Right atrium auricular region (tissue), 2 donors: ENCODE measurements around the gene LRMDA. TPM values are rescaled to one million over a fixed set of nuclear protein-coding genes. Genes with fewer than 3 reads are reported as not detected.

Source experiments
- DNase-seq: peaks from one replicate; pipeline ENCODE4 v3.0.0-alpha.2; 2019; ENCODE audit warnings: low spot score
- H3K27ac ChIP-seq, 2 donors: fragments of 200-600 bp; sonication (generic); 1 replicate in 1 of 2; 2 replicates in 1 of 2; pipeline ENCODE4 v1.5.1; 2016 to 2019
- H3K27me3 ChIP-seq, 2 donors: fragments of 200-600 bp; sonication (generic); one replicate each; pipeline versions ENCODE4 v1.5.1 to v1.6.0; 2017 to 2019
- H3K36me3 ChIP-seq: fragments of 200-600 bp; sonication (generic); one replicate; pipeline ENCODE4 v1.5.1; 2016
- H3K4me1 ChIP-seq, 2 donors: fragments of 200-600 bp; sonication (generic); one replicate each; pipeline versions ENCODE4 v1.5.1 to v1.6.0; 2017 to 2019
- H3K4me3 ChIP-seq, 2 donors: fragments of 200-600 bp; sonication (generic); 1 replicate in 1 of 2; 2 replicates in 1 of 2; pipeline ENCODE4 v1.5.1; 2017 to 2019; ENCODE audit warnings: mild to moderate bottlenecking in 1 of 2, moderate library complexity in 1 of 2
- H3K9me3 ChIP-seq, 2 donors: fragments of 200-600 bp; sonication (generic); one replicate each; pipeline ENCODE4 v1.5.1; 2019
- total RNA-seq, 2 donors: library from RNA; depleted of rRNA; stranded (reverse); fragments of >200 nt; gene quantifications; one replicate each; pipeline ENCODE4 v1.1.0, GENCODE V29; 2016
- TF ChIP-seq, protein P1 (sequence below), 2 donors: fragments of 200-600 bp; sonication (generic); IDR thresholded peaks; one replicate each; pipeline ENCODE4 v1.5.1; 2019; ENCODE audit warnings: antibody characterized with exemption in 2 of 2

The LRMDA gene
- total RNA-seq, 2 donors from 2014 or later, result 6.1 to 19.1 TPM

DNA sequence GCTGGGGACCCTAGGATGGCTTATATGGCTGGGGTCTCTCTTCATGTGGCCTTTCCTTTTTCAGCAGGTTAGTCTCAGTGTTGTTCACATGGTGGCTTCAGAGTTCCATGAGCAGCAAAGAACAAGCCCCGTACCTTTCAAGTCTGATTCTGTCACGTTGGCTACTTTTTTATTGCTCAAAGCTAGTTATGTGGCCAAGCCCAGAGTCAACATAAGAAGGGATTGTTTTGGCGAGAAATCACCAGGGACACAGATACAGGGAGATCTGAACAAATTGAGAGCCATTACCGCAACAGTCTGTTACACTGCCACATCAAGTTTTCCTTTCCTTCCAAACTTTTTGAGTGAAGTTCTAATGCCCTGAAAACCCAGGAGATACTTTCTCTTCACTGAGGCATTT is 770.5 kb downstream of the LRMDA start:
- Histone ChIP-seq H3K27me3 (no peaks in the 10 kb centered on the region), H3K27ac (no peak overlapping the region), H3K36me3 (no peaks in the 10 kb centered on the region), H3K9me3 (no peaks in the 10 kb centered on the region), H3K4me3 (no peak overlapping the region), H3K4me1 (no peaks in the 10 kb centered on the region)
- TF ChIP-seq, protein P1, sequence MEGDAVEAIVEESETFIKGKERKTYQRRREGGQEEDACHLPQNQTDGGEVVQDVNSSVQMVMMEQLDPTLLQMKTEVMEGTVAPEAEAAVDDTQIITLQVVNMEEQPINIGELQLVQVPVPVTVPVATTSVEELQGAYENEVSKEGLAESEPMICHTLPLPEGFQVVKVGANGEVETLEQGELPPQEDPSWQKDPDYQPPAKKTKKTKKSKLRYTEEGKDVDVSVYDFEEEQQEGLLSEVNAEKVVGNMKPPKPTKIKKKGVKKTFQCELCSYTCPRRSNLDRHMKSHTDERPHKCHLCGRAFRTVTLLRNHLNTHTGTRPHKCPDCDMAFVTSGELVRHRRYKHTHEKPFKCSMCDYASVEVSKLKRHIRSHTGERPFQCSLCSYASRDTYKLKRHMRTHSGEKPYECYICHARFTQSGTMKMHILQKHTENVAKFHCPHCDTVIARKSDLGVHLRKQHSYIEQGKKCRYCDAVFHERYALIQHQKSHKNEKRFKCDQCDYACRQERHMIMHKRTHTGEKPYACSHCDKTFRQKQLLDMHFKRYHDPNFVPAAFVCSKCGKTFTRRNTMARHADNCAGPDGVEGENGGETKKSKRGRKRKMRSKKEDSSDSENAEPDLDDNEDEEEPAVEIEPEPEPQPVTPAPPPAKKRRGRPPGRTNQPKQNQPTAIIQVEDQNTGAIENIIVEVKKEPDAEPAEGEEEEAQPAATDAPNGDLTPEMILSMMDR (IDR thresholded peaks at IDR 0.05), result no peak
- no peak for DNase-seq

DNA sequence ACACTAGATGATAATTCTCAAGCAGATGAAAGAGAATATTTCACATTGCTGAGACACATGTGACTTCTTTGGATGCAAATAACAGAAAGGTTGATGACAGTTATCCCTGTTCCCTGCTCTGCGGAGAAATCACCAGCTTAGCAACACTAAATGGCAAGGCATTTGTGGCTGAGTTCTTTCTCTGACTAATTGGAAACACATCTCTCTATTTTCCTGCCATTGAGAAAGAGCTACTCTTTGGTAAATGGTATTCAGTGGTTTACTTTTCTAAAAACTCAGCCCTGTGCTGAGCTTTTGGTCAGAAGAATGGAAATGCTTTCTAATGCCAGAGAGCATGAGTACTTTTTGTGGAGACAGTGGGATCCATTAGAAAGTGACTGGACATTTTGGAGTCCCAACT is 771.4 kb downstream of the LRMDA start:
- Histone ChIP-seq H3K4me3 (no peak overlapping the region), H3K27me3 (no peaks in the 10 kb centered on the region), H3K27ac (no peak overlapping the region), H3K4me1 (no peaks in the 10 kb centered on the region), H3K36me3 (no peaks in the 10 kb centered on the region), H3K9me3 (no peaks in the 10 kb centered on the region)
- TF ChIP-seq, protein P1 (IDR thresholded peaks at IDR 0.05), result no peak
- no peak for DNase-seq

DNA sequence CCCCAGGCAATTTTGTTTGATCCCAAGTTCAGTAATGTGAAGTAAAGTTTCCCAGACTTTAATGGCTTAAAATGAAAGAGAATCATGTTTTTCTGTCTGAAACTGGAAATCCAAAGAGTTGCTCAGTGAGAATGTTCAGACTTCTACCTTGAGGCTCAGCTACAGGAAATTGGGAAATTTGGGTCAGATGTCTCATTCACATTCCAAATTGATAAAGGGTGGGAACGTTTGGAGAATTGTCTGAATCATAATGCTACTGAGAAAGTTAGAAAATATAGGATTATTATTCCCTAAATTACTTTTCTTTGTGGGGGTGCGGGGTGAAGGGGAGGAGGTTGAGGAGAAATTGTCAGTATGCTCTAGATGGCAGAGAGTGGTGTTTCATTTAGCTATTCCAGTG is 773.9 kb downstream of the LRMDA start:
- no peak for DNase-seq
- Histone ChIP-seq H3K4me1 (no peaks in the 10 kb centered on the region), H3K4me3 (no peak overlapping the region), H3K27ac (no peak overlapping the region), H3K36me3 (no peaks in the 10 kb centered on the region), H3K9me3 (no peaks in the 10 kb centered on the region), H3K27me3 (no peaks in the 10 kb centered on the region)
- TF ChIP-seq, protein P1 (IDR thresholded peaks at IDR 0.05), result no peak

DNA sequence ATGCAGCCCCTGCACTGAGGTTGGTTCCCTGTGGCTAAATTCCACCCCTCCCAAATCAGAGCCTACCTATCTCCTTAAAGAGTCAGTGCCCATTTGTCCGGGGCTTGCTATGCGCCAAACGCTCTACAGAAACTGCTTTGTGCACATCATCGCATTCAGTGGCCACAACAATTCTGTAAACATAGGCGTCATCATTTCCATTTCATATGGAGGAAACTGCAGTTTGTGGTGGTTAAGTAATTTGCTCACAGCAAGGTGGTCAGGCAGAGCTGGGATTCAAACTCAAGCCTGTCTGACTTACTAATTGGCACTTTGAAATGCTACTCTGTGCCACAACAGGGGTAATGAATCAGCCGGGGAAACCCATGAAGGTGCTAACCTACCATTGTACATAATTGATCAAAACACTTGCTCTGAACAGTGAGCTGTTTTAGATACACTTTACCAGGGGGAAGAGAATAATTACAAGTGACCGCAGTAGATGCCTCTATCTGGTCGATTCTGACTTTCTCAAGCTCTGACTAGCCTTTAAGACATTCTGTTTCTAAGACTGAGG is 775.5 kb downstream of the LRMDA start:
- H3K4me1 ChIP-seq, result no peaks in the 10 kb centered on the region
- H3K36me3 ChIP-seq, result no peaks in the 10 kb centered on the region
- H3K4me3 ChIP-seq, result no peak overlapping the region
- no peaks in the 10 kb centered on the region for H3K9me3 ChIP-seq
- TF ChIP-seq, protein P1 (IDR thresholded peaks at IDR 0.05), result no peak
- DNase-seq, result no peak
- H3K27ac ChIP-seq, result no peak overlapping the region
- no peaks in the 10 kb centered on the region for H3K27me3 ChIP-seq

DNA sequence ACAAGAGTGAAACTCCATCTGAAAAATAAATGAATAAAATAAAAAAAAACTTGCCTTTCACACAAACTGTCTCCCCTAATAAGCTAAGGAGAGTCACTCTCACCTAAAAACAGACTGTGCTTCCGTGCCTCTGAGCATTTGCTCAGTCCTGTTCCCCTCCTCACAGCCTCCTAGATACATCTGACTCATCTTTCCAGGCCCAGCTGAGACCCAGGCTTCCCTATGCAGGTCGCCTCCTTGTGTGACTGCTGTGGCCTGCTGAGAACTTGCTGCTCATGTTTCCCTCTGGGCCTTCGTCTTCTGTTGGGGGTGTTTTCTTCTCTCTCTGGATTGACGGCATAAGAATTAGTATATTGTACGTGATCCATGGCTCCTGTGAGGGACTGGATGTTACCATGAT is 777.7 kb downstream of the LRMDA start:
- H3K4me3 ChIP-seq, result no peak overlapping the region
- TF ChIP-seq, protein P1 (IDR thresholded peaks at IDR 0.05), result no peak
- no peak overlapping the region for H3K27ac ChIP-seq
- H3K36me3 ChIP-seq, result no peaks in the 10 kb centered on the region
- H3K27me3 ChIP-seq, result no peaks in the 10 kb centered on the region
- H3K4me1 ChIP-seq, result no peaks in the 10 kb centered on the region
- DNase-seq, result no peak
- no peaks in the 10 kb centered on the region for H3K9me3 ChIP-seq

DNA sequence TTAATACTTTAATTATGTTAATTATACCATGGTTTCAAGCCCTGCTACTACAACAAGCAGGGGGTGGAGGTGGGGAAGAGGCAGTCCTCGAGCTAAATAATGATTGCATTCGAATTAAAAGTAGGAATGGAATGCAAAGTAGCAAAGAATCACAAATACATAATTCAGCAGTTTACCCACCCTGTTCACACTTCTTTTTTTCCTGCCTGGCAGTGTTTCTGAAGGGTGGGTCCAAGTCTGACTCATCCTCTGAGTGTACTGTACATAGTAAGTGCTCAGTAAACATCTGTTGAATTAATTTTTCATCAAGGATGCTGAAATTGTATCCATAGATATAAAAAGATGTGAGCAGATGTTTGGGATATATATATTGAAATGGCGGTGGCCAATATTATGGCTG is 778.8 kb downstream of the LRMDA start:
- Histone ChIP-seq H3K4me3 (no peak overlapping the region), H3K36me3 (no peaks in the 10 kb centered on the region), H3K27ac (no peak overlapping the region), H3K9me3 (no peaks in the 10 kb centered on the region), H3K27me3 (no peaks in the 10 kb centered on the region), H3K4me1 (no peaks in the 10 kb centered on the region)
- DNase-seq, result no peak
- TF ChIP-seq, protein P1 (IDR thresholded peaks at IDR 0.05), result no peak
